ENCODE measurements around the gene OBP2A.

The OBP2A gene

DNA sequence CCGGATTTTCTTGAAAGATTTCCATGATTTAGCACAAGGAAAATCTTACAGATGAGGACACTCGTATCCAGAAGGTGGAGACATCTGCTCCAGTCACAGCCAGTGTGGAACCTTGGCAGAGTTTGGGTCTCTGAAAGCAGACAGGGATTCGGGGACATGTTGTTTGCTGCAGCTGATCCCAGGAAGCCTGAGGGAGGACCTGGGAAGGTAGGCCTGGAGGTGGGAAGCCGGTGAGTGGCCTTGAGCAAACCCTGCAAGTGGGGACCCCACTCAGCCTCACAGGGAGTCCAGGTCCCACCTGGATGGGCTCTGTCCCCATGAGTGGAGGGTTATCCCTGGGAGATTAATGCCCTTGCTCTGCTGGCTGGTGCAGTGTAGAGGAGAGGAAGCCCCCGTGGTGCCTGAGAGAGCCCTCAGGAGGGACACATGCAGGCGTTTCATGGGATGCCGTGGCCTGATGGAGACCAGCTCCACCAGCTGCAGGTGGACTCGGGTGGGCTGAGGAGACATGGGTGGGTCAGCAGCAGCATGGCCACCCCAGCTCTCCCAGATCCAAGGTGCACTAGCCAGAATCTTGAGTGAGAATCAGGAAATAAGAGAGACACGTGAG, 37.6 kb upstream of the OBP2A start:
- Histone ChIP-seq H4K20me1 (ENCODE audit: insufficient read depth, low read length) (peaks cover 8% of the 10 kb centered on the region), H3K79me2 (ENCODE audit: low read length) (no peaks in the 10 kb centered on the region; the same call in 1 of the 2 replicates), H3K9ac (ENCODE audit: low read length) (no peak overlapping the region), H3K27ac (ENCODE audit: low read length) (no peak overlapping the region), H3K36me3 (replicated peaks; ENCODE audit: low read depth, low read length) (peaks cover 14% of the 10 kb centered on the region), H3K27me3 (ENCODE audit: low read depth, low read length) (no peaks in the 10 kb centered on the region), H3K9me3 (ENCODE audit: insufficient read depth, low read length) (no peaks in the 10 kb centered on the region), H3K4me3 (ENCODE audit: low read length) (no peak overlapping the region), H2AFZ (ENCODE audit: low read depth, low read length) (no peak overlapping the region), H3K4me2 (ENCODE audit: low read length) (no peak overlapping the region), H3K4me1 (ENCODE audit: low read length) (no peaks in the 10 kb centered on the region)
- no peak for TF ChIP-seq EZH2phosphoT487 (IDR thresholded peaks at IDR 0.05; ENCODE audit: low read depth)
- TF ChIP-seq, protein P1, sequence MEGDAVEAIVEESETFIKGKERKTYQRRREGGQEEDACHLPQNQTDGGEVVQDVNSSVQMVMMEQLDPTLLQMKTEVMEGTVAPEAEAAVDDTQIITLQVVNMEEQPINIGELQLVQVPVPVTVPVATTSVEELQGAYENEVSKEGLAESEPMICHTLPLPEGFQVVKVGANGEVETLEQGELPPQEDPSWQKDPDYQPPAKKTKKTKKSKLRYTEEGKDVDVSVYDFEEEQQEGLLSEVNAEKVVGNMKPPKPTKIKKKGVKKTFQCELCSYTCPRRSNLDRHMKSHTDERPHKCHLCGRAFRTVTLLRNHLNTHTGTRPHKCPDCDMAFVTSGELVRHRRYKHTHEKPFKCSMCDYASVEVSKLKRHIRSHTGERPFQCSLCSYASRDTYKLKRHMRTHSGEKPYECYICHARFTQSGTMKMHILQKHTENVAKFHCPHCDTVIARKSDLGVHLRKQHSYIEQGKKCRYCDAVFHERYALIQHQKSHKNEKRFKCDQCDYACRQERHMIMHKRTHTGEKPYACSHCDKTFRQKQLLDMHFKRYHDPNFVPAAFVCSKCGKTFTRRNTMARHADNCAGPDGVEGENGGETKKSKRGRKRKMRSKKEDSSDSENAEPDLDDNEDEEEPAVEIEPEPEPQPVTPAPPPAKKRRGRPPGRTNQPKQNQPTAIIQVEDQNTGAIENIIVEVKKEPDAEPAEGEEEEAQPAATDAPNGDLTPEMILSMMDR (IDR thresholded peaks at IDR 0.05; ENCODE audit: low read depth, low read length), result no peak

DNA sequence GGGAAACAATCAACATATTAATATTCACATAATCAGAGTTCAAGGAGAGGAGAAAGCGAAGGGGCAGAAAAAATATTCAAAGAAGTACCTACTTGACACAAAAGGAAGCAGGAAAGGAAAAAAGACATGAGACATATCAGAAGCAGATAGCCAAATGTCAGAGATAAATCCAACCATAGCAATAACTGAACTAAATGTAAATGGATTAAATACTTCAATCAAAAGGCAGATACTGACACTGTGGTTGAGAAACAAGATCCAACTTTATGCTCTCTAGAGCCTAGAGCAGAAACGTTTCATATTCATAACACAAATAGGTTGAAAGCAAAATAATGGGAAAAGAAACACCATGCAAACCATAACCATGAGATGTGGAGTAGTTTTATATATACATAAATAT, 36.5 kb upstream of the OBP2A start:
- no peaks in the 10 kb centered on the region for H3K9me3 ChIP-seq (ENCODE audit: insufficient read depth, low read length)
- no peaks in the 10 kb centered on the region; the same call in 1 of the 2 replicates for H3K79me2 ChIP-seq (ENCODE audit: low read length)
- H3K9ac ChIP-seq (ENCODE audit: low read length), result no peak overlapping the region
- H3K4me3 ChIP-seq (ENCODE audit: low read length), result no peak overlapping the region
- no peak overlapping the region for H3K4me2 ChIP-seq (ENCODE audit: low read length)
- no peak overlapping the region for H2AFZ ChIP-seq (ENCODE audit: low read depth, low read length)
- no peak overlapping the region for H3K27ac ChIP-seq (ENCODE audit: low read length)
- no peaks in the 10 kb centered on the region for H3K27me3 ChIP-seq (ENCODE audit: low read depth, low read length)
- H3K36me3 ChIP-seq (replicated peaks; ENCODE audit: low read depth, low read length), result peaks cover 5% of the 10 kb centered on the region
- no peaks in the 10 kb centered on the region for H3K4me1 ChIP-seq (ENCODE audit: low read length)
- peaks cover 6% of the 10 kb centered on the region for H4K20me1 ChIP-seq (ENCODE audit: insufficient read depth, low read length)
- TF ChIP-seq EZH2phosphoT487 (IDR thresholded peaks at IDR 0.05; ENCODE audit: low read depth), result no peak
- TF ChIP-seq, protein P1 (IDR thresholded peaks at IDR 0.05; ENCODE audit: low read depth, low read length), result no peak

DNA sequence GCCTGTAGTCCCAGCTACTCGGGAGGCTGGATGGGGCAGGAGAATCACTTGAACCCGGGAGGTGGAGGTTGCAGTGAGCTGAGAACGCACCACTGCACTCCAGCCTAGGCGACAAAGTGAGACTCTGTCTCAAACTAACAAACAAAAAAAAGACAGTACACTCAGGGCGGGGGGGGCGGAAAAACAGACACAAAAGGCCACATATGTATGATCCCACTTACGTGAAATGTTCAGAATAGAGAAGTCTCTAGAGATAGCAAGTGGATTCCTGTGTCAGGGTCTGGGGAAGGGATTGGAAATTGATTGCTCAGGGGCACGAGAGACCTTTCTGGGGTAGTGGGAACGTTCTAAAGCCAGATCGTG, 33.7 kb upstream of the OBP2A start:
- Histone ChIP-seq H3K79me2 (ENCODE audit: low read length) (no peaks in the 10 kb centered on the region), H3K27me3 (ENCODE audit: low read depth, low read length) (no peaks in the 10 kb centered on the region), H3K4me1 (ENCODE audit: low read length) (no peaks in the 10 kb centered on the region), H3K27ac (ENCODE audit: low read length) (no peak overlapping the region), H3K36me3 (replicated peaks; ENCODE audit: low read depth, low read length) (no peaks in the 10 kb centered on the region), H3K9me3 (ENCODE audit: insufficient read depth, low read length) (no peaks in the 10 kb centered on the region), H3K4me3 (ENCODE audit: low read length) (no peak overlapping the region), H3K4me2 (ENCODE audit: low read length) (no peak overlapping the region), H3K9ac (ENCODE audit: low read length) (no peak overlapping the region), H4K20me1 (ENCODE audit: insufficient read depth, low read length) (no peaks in the 10 kb centered on the region), H2AFZ (ENCODE audit: low read depth, low read length) (no peak overlapping the region)
- TF ChIP-seq, protein P1 (IDR thresholded peaks at IDR 0.05; ENCODE audit: low read depth, low read length), result no peak
- TF ChIP-seq EZH2phosphoT487 (IDR thresholded peaks at IDR 0.05; ENCODE audit: low read depth), result no peak

DNA sequence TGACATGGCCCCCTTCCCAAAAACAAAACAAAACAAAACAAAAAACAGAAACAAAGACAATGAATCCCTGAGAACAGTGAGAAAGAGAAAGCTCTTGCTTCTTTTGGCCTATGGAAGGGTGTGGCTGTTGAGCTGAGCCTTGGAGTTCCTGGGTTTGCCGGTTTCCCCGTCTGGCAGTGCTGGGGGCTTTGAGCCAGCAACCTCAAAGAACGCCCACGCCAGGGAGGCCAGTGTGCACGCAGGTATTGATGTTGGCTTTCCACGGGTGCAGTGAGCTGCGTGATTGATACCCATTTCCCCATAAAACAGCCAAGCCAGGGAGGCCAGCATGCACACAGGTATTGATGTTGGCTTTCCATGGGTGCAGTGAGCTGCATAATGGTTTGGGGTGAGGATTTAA, 33.0 kb upstream of the OBP2A start:
- H3K9me3 ChIP-seq (ENCODE audit: insufficient read depth, low read length), result no peaks in the 10 kb centered on the region
- no peak overlapping the region for H3K4me2 ChIP-seq (ENCODE audit: low read length)
- no peaks in the 10 kb centered on the region for H4K20me1 ChIP-seq (ENCODE audit: insufficient read depth, low read length)
- no peak for TF ChIP-seq EZH2phosphoT487 (IDR thresholded peaks at IDR 0.05; ENCODE audit: low read depth)
- TF ChIP-seq, protein P1 (IDR thresholded peaks at IDR 0.05; ENCODE audit: low read depth, low read length), result no peak
- no peaks in the 10 kb centered on the region for H3K36me3 ChIP-seq (replicated peaks; ENCODE audit: low read depth, low read length)
- no peak overlapping the region for H2AFZ ChIP-seq (ENCODE audit: low read depth, low read length)
- H3K4me1 ChIP-seq (ENCODE audit: low read length), result no peaks in the 10 kb centered on the region
- no peaks in the 10 kb centered on the region for H3K27me3 ChIP-seq (ENCODE audit: low read depth, low read length)
- no peak overlapping the region for H3K27ac ChIP-seq (ENCODE audit: low read length)
- H3K9ac ChIP-seq (ENCODE audit: low read length), result no peak overlapping the region
- no peaks in the 10 kb centered on the region for H3K79me2 ChIP-seq (ENCODE audit: low read length)
- H3K4me3 ChIP-seq (ENCODE audit: low read length), result no peak overlapping the region

Measured in OCI-LY3 (cell line).